Activated CD4-positive, alpha-beta memory T cell treated with anti-CD3 and anti-CD28 coated beads, Interleukin-2, amount 10 ng/mL, durations not matched to agents 7 days and 5 days (primary cell): ENCODE results near the gene TXNIP. TPM values are rescaled to one million over a fixed set of nuclear protein-coding genes. Genes with fewer than 3 reads are reported as not detected.

Source experiments
- CTCF ChIA-PET: fragments of 350-600 bp; sonication (Branson Sonifier 250); formaldehyde crosslinking; loops from one replicate; lab custom pipeline; 2021; ENCODE audit warnings: antibody characterized with exemption, inconsistent platforms; lab: Charles Lee
- POLR2A ChIA-PET: fragments of 350-600 bp; sonication (Branson Sonifier 250); formaldehyde crosslinking; loops from one replicate; lab custom pipeline; 2021; ENCODE audit warnings: antibody characterized with exemption; lab: Charles Lee
- DNase-seq: peaks from one replicate; pipeline ENCODE4 v3.0.0-alpha.2; 2020
- H3K27ac Mint-ChIP-seq: one replicate; pipeline ENCODE4 v1.8.0; 2021; ENCODE audit warnings: mild to moderate bottlenecking, mixed read lengths
- H3K27me3 Mint-ChIP-seq: one replicate; pipeline ENCODE4 v1.8.0; 2021; ENCODE audit warnings: mixed read lengths
- H3K36me3 Mint-ChIP-seq: one replicate; pipeline ENCODE4 v1.8.0; 2021; ENCODE audit warnings: low read depth, mixed read lengths
- H3K4me1 Mint-ChIP-seq: one replicate; pipeline ENCODE4 v1.8.0; 2021; ENCODE audit warnings: mixed read lengths
- H3K4me3 Mint-ChIP-seq: one replicate; pipeline ENCODE4 v1.8.0; 2021; ENCODE audit warnings: mild to moderate bottlenecking, mixed read lengths
- H3K9me3 Mint-ChIP-seq: one replicate; pipeline ENCODE4 v1.8.0; 2021; ENCODE audit warnings: mixed read lengths
- total RNA-seq, 2 experiments: library from RNA; stranded (reverse); gene quantifications; one replicate each; pipeline ENCODE4 v1.2.3, GENCODE V29; 2021

TXNIP gene
- total RNA-seq, 2 experiments from 2014 or later: 397 to 407 TPM

DNA sequence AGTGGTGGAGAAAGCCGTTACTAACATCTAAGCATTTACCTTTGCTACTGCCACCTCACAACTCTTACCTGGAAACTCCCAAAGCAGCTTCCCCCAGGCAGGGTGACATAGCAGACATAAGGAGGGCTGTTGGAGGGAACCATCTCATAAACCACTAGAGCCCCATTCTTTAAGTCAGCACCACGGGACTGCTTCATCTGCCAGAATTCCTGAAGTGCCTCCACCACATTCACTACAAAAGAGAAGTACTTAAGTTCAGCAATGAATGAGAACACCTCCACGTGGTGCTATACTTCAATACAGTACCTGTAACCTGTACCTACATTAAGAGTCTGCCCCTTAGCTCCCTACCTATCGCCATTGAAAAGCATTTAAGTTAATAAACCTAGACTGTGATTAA, 48.8 kb downstream of the TXNIP start:
- Mint-ChIP-seq H3K4me1 (peaks cover 27% of the 10 kb centered on the region), H3K27me3 (no peaks in the 10 kb centered on the region), H3K27ac (no peak overlapping the region), H3K4me3 (no peak overlapping the region), H3K9me3 (no peaks in the 10 kb centered on the region), H3K36me3 (peaks cover 36% of the 10 kb centered on the region)
- POLR2A ChIA-PET: no interaction called here
- CTCF ChIA-PET: no interaction called here
- DNase-seq: no peak

- ChIA-PET POLR2A (interaction anchor here (2.7 kb wide), 1 partner anchor 11 kb away, joined by 9 read pairs; the partner anchor contains the start of gene LIX1L), CTCF (interaction anchor here (1.4 kb wide), 1 partner anchor 13 kb away, joined by 3 read pairs; no protein-coding TSS in a partner anchor)
- Mint-ChIP-seq H3K9me3 (no peaks in the 10 kb centered on the region), H3K36me3 (peaks cover 38% of the 10 kb centered on the region), H3K4me3 (no peak overlapping the region), H3K4me1 (peaks cover 19% of the 10 kb centered on the region), H3K27ac (no peak overlapping the region), H3K27me3 (no peaks in the 10 kb centered on the region)
- no peak for DNase-seq
Observed at GRCh38 chr1:145946477-145946986, 49.8 kb downstream of the TXNIP start.

DNA sequence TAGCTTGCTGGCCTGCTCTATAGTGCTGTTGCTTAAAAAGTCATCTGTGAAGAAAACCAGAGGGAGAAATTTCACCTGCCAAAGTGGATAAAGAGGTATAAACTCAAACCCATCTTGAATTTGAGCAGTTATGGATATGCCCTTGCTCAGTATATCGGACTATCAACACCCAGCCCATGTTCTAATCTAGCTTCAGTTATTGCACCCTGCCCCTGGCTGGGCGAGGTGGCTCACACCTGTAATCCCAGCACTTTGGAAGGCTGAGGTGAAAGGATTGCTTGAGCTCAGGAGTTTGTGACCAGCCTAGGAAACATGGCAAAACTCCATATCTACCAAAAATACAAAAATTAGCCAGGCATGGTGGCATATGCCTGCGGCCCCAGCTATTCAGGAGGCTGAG, 51.8 kb downstream of the TXNIP start:
- no peak overlapping the region for H3K27ac Mint-ChIP-seq
- ChIA-PET POLR2A (interaction anchor here (1.0 to 2.7 kb wide), 3 partner anchors 13 to 20 kb away, joined by 3 to 9 read pairs (median 5); partner anchors contain the start of genes ANKRD34A, LIX1L and POLR3GL), CTCF (interaction anchor here (0.7 to 1.3 kb wide), 2 partner anchors 13 to 74 kb away, joined by 4 read pairs; partner anchors contain the start of gene LIX1L)
- no peaks in the 10 kb centered on the region for H3K27me3 Mint-ChIP-seq
- H3K4me3 Mint-ChIP-seq: no peak overlapping the region
- H3K4me1 Mint-ChIP-seq: peaks cover 5% of the 10 kb centered on the region
- peaks cover 37% of the 10 kb centered on the region for H3K36me3 Mint-ChIP-seq
- DNase-seq: no peak
- H3K9me3 Mint-ChIP-seq: no peaks in the 10 kb centered on the region

DNA sequence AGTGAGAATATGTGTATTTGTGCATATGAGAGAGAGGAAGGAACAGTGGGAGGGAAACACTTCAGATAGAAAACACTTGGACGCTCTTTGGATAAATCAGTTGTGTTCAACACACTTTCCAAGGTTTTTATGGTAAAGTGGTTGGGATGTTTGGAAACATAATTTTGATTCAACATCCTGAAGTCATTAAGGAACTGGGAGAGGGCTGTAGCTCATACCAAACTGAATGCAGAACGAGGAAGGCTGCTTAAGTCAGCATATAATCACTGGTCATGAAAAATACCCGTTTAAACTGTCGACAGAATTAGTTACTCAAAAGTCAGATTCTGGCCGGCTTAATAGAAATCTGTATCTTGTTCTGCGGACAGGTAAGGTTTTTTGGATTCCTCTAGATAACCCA, 53.5 kb downstream of the TXNIP start:
- H3K27ac Mint-ChIP-seq: no peak overlapping the region
- DNase-seq: no peak

More for the DNA sequence above, 53.5 kb downstream of the TXNIP start:
- ChIA-PET POLR2A (interaction anchor here (1.0 to 2.1 kb wide), 5 partner anchors 16 to 53 kb away, joined by 3 to 11 read pairs (median 3); partner anchors contain the start of genes ANKRD34A, POLR3GL, RBM8A and TXNIP), CTCF (interaction anchor here (1.0 to 3.0 kb wide), 2 partner anchors 16 to 33 kb away, joined by 5 to 11 read pairs; partner anchors contain the start of genes ITGA10 and RBM8A)
- Mint-ChIP-seq H3K4me3 (no peak overlapping the region), H3K36me3 (peaks cover 37% of the 10 kb centered on the region), H3K9me3 (no peaks in the 10 kb centered on the region), H3K4me1 (peaks cover 2% of the 10 kb centered on the region), H3K27me3 (no peaks in the 10 kb centered on the region)

Other genes starting within 250 kb of the TXNIP start
- gene RNF115, start 172.5 kb downstream of the TXNIP start, total RNA-seq: 10 to 100 TPM; 12.9 to 13.1 TPM
- 10 to 100 TPM; 29.7 to 32.1 TPM for gene POLR3C, start 172.4 kb downstream of the TXNIP start, total RNA-seq
- gene NUDT17, start 150.9 kb downstream of the TXNIP start, total RNA-seq: 1 to 10 TPM; 2.5 to 2.7 TPM
- gene PIAS3, start 137.5 kb downstream of the TXNIP start, total RNA-seq: 10 to 100 TPM; 21.2 to 21.7 TPM
- gene ANKRD35, start 110.7 kb downstream of the TXNIP start, total RNA-seq: under 1 TPM; 0.33 to 0.35 TPM
- 1 to 10 TPM in 1 of 2 experiments, under 1 TPM in 1; 0.98 to 1.1 TPM for gene ITGA10, start 86.5 kb downstream of the TXNIP start, total RNA-seq
- gene PEX11B, start 77.9 kb downstream of the TXNIP start, total RNA-seq: 10 to 100 TPM; 29.0 to 33.2 TPM
- 100 to 1,000 TPM; 168 to 174 TPM for gene RBM8A, start 69.1 kb downstream of the TXNIP start, total RNA-seq
- gene LIX1L, start 38.6 kb downstream of the TXNIP start, total RNA-seq: 10 to 100 TPM; 50.3 to 51.0 TPM
- 1 to 10 TPM; 2.9 to 3.7 TPM for gene ANKRD34A, start 32.0 kb downstream of the TXNIP start, total RNA-seq
- 10 to 100 TPM; 32.4 to 33.7 TPM for gene POLR3GL, start 31.9 kb downstream of the TXNIP start, total RNA-seq
- not detected for gene HJV, start 25.2 kb upstream of the TXNIP start, total RNA-seq
- 1 to 10 TPM; 2.1 to 2.2 TPM for gene NBPF10, start 148.2 kb upstream of the TXNIP start, total RNA-seq
- gene NOTCH2NLA, start 232.4 kb upstream of the TXNIP start, total RNA-seq: 10 to 100 TPM; 27.7 to 28.8 TPM